Parathyroid adenoma (tissue), 2 donors: ENCODE measurements around the gene SAMD4A.

Experiments
- H2AFZ ChIP-seq: fragments of 300-600 bp; sonication (generic); one replicate; pipeline ENCODE4 v1.7.0; 2017; ENCODE audit warnings: antibody characterized with exemption, mild to moderate bottlenecking
- H3K27ac ChIP-seq: fragments of 300-600 bp; sonication (generic); one replicate; pipeline ENCODE4 v1.7.0; 2017
- H3K27me3 ChIP-seq: fragments of 300-600 bp; sonication (generic); one replicate; pipeline ENCODE4 v1.7.0; 2017; ENCODE audit warnings: low read length; ENCODE audit not compliant: control insufficient read depth, insufficient read depth
- H3K36me3 ChIP-seq: fragments of 300-600 bp; sonication (generic); one replicate; pipeline ENCODE4 v1.7.0; 2017; ENCODE audit warnings: low read length; ENCODE audit not compliant: control insufficient read depth, insufficient read depth
- H3K4me1 ChIP-seq: fragments of 300-600 bp; sonication (generic); one replicate; pipeline ENCODE4 v1.7.0; 2017; ENCODE audit warnings: control low read depth
- H3K4me2 ChIP-seq: fragments of 300-600 bp; sonication (generic); one replicate; pipeline ENCODE4 v1.7.0; 2017; ENCODE audit warnings: low read length
- H3K4me3 ChIP-seq: fragments of 300-600 bp; sonication (generic); one replicate; pipeline ENCODE4 v1.7.0; 2017; ENCODE audit warnings: low read depth, low read length
- H3K79me2 ChIP-seq: fragments of 300-600 bp; sonication (generic); one replicate; pipeline ENCODE4 v1.7.0; 2017; ENCODE audit warnings: control low read depth
- H3K9ac ChIP-seq: fragments of 300-600 bp; sonication (generic); one replicate; pipeline ENCODE4 v1.7.0; 2017; ENCODE audit warnings: mild to moderate bottlenecking
- H3K9me3 ChIP-seq: fragments of 300-600 bp; sonication (generic); one replicate; pipeline ENCODE4 v1.7.0; 2017; ENCODE audit warnings: low read length; ENCODE audit not compliant: control insufficient read depth
- TF ChIP-seq, protein P1 (sequence below): fragments of 300-600 bp; sonication (generic); IDR thresholded peaks from one replicate; pipeline ENCODE4 v1.7.0; 2017; ENCODE audit warnings: antibody characterized with exemption, mild to moderate bottlenecking
- donor health status: primary hyperparathyroidism.

SAMD4A gene

DNA sequence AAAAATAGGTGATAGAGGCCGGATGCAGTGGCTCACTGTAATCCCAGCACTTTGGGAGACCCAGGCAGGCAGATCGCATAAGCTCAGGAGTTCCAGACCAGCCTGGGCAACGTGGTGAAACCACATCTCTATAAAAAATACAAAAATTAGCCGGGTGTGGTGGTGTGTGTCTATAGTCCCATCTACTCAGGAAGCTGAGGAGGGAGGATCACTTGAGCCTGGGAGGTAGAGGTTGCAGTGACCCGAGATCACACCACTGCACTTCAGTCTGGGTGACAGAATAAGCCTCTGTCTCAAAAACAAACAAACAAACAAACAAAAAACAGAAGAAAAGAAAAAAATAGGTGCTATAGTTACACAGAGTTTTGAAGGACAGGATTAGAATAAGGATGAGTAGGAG, 142.1 kb downstream of the SAMD4A start:
- no peak overlapping the region for H3K4me2 ChIP-seq
- H3K79me2 ChIP-seq, result no peaks in the 10 kb centered on the region
- no peaks in the 10 kb centered on the region for H3K9me3 ChIP-seq
- no peaks in the 10 kb centered on the region for H3K36me3 ChIP-seq
- H3K4me1 ChIP-seq, result no peaks in the 10 kb centered on the region
- H3K27me3 ChIP-seq, result no peaks in the 10 kb centered on the region
- TF ChIP-seq, protein P1, sequence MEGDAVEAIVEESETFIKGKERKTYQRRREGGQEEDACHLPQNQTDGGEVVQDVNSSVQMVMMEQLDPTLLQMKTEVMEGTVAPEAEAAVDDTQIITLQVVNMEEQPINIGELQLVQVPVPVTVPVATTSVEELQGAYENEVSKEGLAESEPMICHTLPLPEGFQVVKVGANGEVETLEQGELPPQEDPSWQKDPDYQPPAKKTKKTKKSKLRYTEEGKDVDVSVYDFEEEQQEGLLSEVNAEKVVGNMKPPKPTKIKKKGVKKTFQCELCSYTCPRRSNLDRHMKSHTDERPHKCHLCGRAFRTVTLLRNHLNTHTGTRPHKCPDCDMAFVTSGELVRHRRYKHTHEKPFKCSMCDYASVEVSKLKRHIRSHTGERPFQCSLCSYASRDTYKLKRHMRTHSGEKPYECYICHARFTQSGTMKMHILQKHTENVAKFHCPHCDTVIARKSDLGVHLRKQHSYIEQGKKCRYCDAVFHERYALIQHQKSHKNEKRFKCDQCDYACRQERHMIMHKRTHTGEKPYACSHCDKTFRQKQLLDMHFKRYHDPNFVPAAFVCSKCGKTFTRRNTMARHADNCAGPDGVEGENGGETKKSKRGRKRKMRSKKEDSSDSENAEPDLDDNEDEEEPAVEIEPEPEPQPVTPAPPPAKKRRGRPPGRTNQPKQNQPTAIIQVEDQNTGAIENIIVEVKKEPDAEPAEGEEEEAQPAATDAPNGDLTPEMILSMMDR, result no peak
- no peak overlapping the region for H2AFZ ChIP-seq
- no peak overlapping the region for H3K27ac ChIP-seq
- no peak overlapping the region for H3K9ac ChIP-seq
- H3K4me3 ChIP-seq, result no peak overlapping the region

DNA sequence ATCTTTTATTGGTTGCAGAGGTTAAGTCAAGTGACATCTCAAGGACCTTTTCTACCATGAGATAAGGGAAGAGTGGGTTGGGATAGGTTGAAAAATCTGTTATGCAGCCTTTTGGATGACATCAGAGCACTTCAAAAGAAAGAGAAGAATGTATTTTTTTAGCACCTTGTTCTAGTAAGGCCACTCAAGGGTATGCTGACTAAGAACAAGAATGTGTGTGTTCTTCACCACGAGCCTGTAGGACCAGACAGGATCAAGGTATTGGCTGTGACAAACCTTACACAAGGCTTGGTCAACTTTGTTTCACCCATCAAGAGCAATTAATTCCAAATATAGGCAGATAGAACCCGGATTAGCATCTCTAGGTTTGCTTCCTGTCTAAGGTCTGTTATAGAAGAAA, 142.5 kb downstream of the SAMD4A start:
- Histone ChIP-seq H3K9me3 (no peaks in the 10 kb centered on the region), H3K79me2 (no peaks in the 10 kb centered on the region), H3K4me1 (no peaks in the 10 kb centered on the region), H2AFZ (no peak overlapping the region), H3K9ac (no peak overlapping the region), H3K4me2 (no peak overlapping the region), H3K27ac (no peak overlapping the region), H3K36me3 (no peaks in the 10 kb centered on the region), H3K27me3 (no peaks in the 10 kb centered on the region), H3K4me3 (no peak overlapping the region)
- TF ChIP-seq, protein P1, result no peak

GRCh38 chr14:54709867-54710266, 142.9 kb downstream of the SAMD4A start:
- no peak overlapping the region for H3K4me3 ChIP-seq
- H3K4me1 ChIP-seq, result no peaks in the 10 kb centered on the region

DNA sequence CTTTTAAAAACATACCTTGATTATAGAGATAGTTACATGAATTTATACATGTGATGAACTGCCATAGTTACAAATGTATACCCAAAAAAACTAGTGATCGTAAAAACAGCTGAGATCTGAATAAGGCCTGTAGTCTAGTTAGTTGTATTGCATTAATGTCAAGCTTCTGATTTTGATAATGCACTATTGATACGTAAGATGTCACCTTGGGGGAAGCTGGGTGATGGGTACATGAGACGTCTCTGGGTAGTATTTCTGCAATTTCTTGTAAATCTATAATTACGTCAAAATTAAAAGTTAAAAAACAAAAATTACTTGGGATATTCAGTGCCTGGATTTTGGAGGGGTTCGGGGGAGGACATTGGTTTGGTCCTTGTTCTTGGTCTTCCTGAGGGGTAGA, 144.4 kb downstream of the SAMD4A start:
- TF ChIP-seq, protein P1, result no peak
- Histone ChIP-seq H3K9me3 (no peaks in the 10 kb centered on the region), H2AFZ (no peak overlapping the region), H3K4me3 (no peak overlapping the region), H3K27ac (no peak overlapping the region), H3K36me3 (no peaks in the 10 kb centered on the region), H3K4me1 (no peaks in the 10 kb centered on the region), H3K4me2 (no peak overlapping the region), H3K27me3 (no peaks in the 10 kb centered on the region), H3K9ac (no peak overlapping the region), H3K79me2 (no peaks in the 10 kb centered on the region)

More at GRCh38 chr14:54709867-54710266, 142.9 kb downstream of the SAMD4A start:
- Histone ChIP-seq H3K79me2 (no peaks in the 10 kb centered on the region), H3K9me3 (no peaks in the 10 kb centered on the region), H3K27me3 (no peaks in the 10 kb centered on the region), H3K27ac (no peak overlapping the region), H2AFZ (no peak overlapping the region), H3K9ac (no peak overlapping the region), H3K36me3 (no peaks in the 10 kb centered on the region), H3K4me2 (no peak overlapping the region)
- TF ChIP-seq, protein P1, result no peak

DNA sequence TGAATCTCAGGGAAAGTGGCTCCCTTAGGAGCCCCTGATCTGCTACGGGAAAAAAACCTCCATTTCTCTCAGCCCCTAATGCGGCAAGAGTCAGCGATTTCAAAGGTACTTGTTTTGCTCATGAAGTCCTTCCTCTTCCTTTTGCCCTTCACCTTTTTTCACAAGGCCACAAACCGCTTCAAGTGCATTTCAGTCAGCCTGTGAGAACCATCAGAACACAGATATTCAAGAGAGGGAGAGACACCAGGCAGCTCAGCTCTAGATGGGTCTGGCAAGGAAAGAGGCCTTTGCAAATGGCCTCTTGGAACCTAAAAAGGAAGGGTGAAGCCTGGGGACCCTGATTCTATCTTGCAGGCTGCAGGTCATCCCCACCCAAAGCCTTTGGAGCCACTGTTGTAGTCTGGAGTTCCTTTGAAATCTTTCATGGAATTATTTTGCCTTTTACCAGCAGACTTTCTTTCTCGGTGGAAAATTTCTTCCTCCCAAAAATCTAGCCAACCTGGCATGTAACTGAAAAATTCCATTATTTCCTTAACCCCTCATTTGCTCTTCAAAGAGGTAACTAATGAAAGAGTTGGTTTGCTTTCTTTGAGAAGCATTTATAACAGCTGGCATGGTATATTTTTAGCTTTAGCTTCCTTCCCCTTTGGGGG, 145.0 kb downstream of the SAMD4A start:
- no peaks in the 10 kb centered on the region for H3K27me3 ChIP-seq
- no peak overlapping the region for H3K27ac ChIP-seq
- H3K4me1 ChIP-seq, result no peaks in the 10 kb centered on the region
- H3K9ac ChIP-seq, result no peak overlapping the region
- no peak overlapping the region for H3K4me2 ChIP-seq
- no peaks in the 10 kb centered on the region for H3K36me3 ChIP-seq
- TF ChIP-seq, protein P1, result no peak
- no peak overlapping the region for H2AFZ ChIP-seq
- H3K9me3 ChIP-seq, result no peaks in the 10 kb centered on the region
- H3K4me3 ChIP-seq, result no peak overlapping the region
- no peaks in the 10 kb centered on the region for H3K79me2 ChIP-seq
